SKM-1 (cell line): ENCODE results near the gene PSMA6.
"Not testable (repeated sequence)": the region's sequence is repeated elsewhere in the genome, so short reads cannot be mapped to it uniquely, and the experiment has no call there.

Experiments
- DNase-seq: peaks from one replicate; lab custom pipeline; 2025; ENCODE audit not compliant: unreplicated experiment; lab: John Stamatoyannopoulos, UW

Gene PSMA6

DNA sequence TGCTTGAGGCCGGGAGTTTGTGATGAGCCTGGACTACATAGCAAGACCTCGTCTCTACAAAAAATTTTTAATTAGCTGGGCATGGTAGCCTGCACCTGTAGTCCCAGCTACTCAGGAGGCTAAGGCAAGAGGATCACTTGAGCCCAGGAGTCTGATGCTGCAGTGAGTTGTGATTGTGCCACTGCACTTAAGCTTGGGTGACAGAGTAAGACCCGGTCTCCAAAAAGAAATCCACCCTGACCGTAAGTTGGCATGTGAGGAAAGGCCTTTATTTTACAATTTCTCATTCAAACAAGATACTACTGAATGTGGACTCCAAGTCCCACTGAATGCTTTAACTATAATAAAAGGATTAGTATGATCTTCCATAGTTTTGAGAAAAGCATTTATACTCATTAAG, 27.3 kb downstream of the PSMA6 start:
- DNase-seq = no peak

- no peak for DNase-seq
These were observed 28.3 kb downstream of the PSMA6 start for GRCh38 chr14:35320472-35320871.

DNA sequence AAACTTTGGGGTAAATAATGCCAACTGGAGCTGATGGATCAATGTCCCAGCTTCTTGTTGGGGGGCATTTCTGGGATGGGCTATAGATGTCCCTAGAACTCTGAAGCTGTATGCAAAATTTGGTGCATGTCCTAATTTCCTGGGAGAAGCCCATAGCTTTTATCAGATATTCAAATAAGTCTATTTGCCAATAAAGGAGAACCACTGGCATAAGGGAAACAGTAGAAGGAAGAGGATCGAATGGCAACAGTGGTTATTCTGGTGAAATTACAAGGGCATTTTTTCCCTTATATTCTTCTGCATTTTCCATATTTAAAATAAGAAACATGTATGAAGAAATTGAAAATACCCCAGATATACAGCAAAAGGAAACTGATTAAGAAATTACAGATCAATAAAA, 34.2 kb downstream of the PSMA6 start:
- DNase-seq = no peak

GRCh38 chr14:35331605-35332516, 39.7 kb downstream of the PSMA6 start:
- no peak for DNase-seq

- no peak for DNase-seq
These were observed 40.5 kb downstream of the PSMA6 start for GRCh38 chr14:35332517-35333263.

DNA sequence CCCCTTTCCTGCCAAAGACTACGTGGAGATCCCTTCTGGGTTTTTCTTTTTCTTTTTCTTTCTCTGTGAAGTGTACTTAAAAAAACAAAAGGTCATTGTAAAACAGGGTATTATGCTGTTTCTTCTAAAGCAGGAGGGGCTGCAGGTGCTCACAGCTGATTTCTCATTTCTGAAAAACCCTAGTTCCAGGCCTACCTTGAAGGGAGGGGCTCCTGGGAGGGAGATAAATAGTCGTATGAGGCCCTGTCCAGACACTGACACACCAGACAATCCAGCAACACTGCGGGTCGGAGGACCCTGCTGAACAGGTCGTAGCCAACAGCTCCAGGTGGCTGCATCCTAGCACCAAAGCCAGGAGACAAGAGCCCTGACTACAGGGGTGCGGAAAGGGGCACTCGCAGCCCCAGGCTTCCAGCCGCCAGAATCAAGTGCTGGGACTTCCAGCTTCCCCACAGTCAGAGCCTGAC, 41.1 kb downstream of the PSMA6 start:
- DNase-seq = no peak

- no peak for DNase-seq
These were observed 41.9 kb downstream of the PSMA6 start for GRCh38 chr14:35333797-35334743.

- no peak for DNase-seq
These were observed 43.4 kb downstream of the PSMA6 start for GRCh38 chr14:35335388-35336092.

DNA sequence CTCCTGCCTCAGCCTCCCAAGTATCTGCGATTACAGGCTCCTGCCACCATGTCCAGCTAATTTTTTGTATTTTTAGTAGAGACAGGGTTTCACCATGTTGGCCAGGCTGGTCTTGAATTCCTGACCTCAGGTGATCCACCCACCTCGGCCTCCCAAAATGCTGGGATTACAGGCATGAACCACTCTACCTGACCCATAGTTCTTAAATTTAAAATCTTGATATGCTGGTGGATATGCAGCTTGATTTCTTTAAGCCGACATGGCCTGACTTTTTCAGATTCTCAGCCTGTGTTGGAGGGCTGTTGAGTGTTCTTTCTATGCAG, 44.0 kb downstream of the PSMA6 start:
- DNase-seq = not testable (repeated sequence)

DNA sequence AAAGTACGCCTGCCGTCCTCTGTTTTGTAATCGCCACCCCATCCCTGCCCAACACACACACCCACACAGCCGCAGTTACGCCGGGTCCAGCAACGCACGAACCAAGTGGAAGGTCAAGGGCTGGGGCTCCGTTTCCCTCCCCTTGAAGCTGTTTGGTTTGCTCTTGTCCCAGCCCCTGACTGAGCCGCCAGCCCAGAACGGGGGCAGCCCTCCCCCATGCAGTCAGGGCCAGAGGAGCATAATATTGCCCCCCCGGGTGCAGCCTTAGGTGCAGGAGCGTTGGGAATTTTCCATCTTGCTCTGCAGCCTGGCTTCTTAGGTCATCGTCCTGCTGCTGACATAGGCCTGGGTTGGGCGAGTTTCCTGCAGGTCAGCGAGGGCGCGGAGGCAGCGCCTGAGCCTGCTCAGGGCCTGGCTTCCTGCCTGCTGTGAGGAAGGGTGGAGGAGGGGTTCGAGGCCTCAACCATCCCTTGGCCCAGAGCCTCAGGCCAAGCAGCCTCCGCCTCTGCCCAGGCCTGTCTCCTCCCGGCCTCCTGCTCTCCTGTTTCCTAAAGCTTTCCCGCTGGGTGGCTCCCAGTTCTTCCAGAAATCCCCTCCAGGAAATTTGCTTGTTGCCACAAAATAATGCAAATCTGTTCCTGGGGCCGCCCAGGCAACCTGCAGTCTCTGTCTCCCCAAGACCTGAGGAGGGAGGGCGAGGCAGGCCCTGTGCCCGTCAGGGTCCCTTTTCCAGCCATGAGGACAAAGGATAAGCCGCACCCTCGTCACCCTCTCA, 44.5 kb downstream of the PSMA6 start:
- no peak for DNase-seq

DNA sequence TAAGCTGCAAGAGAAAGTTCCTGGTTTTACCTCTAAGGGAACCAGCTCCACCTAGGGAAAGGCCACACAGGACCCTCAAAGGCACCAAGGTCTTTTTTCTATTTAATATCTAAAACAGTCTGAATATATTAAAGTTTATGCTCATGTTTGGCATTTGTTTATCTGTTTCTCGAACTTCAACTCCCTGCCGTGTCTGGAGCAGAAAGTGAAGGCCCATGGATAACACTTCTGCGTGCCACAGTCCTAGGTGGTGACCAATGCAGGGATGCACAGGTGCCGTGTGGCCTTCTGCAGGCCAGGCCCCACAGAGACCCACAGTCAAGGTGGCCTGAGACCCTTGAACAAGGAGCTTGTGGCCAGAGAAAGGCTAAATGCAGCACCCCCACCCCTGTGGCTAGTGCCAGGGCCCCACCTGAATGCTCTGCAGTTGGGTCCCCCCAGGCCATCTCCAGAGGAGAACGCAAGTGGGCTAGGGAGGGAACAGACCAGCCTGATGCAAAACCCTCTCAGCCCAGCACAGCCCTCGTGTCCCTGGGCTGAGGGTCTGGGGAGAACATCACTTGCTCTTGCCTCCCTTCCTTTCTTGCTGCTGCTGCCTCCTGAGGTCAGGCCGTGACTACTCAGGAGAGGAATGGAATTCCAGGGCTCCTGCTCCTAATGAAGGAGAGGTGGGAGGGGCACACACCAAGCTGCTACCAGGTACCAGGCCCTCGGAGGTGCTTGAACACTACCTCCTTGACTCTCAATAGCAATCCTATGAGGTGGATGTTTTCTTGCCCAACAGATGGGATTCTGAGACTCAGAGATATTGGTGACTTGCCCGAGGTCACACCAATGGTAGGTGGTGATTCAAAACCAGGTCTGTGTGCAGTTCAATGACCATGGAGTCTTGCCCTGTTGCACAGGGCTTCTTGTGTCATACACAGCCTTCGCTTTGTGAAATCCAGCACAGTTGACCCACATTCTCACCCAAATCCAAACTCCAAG, 45.4 kb downstream of the PSMA6 start:
- DNase-seq = no peak

DNA sequence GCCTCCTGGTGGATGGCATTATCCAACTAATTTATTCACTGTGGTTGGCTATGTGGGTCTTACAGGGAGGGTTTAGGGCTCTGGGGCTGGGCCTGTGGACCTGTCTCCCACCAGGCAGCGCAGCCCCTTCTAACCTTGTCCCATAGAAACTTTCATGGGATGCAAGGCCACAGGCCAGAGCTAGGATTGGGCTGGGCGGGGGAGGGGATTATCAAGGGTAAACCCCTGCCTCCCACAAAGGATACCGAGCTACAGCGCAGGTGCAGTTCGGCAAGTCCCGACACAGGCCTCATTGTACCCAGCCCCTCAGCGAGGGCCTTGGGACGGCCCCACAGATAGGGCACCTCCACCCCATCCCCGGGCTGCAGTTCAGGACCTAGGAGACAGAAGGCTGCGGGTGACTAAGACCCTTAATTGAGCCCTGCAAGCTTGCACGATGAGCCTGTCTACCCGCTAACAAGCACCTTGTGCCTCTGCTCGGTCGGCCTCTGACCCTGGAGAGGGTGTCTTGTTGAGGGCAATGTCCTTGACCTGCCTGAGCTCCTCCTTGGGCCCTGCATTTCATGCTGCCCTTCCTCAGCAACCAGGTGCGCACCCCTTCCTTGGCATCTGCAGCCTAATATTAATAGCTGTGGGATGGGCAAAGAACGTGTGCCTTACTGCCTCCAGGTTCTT, 46.7 kb downstream of the PSMA6 start:
- no peak for DNase-seq

- DNase-seq = no peak
These were observed 47.7 kb downstream of the PSMA6 start for GRCh38 chr14:35339761-35340406.

DNA sequence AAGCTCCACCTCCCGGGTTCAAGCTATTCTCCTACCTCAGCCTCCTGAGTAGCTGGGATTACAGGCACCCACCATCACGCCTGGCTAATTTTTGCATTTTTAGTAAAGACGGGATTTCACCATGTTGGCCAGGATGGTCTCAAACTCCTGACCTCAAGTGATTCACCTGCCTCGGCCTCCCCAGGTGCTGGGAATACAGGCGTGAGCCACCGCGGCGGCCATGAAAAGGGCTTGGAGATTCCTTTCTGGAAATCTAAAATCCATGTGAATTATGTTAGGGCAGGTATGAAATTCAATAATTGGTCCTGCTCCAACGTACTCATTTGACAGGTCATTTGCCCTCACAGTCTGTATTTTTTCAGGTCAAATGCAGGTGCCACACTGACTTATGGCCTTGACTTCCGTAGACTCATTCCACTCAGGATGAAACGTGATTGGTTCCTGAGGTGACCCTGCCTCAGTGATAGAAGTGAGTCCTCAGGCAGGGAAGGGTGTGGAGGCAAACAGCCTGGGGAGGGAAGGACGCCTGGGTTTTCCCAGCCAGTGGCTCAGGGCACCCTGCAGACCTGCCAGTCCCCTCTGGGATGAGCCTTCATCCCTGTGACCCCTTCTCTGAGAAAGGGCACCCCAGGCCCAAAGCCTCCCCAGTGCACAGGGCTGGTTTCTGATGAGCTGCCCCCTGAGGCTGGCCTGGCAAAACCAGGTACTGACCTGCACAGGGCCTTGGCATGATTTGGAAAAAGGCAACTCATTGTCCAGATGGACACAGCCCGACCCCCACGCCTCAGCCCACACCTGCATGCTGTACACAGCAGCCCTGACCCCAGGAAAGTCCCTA, 48.7 kb downstream of the PSMA6 start:
- DNase-seq = no peak

DNA sequence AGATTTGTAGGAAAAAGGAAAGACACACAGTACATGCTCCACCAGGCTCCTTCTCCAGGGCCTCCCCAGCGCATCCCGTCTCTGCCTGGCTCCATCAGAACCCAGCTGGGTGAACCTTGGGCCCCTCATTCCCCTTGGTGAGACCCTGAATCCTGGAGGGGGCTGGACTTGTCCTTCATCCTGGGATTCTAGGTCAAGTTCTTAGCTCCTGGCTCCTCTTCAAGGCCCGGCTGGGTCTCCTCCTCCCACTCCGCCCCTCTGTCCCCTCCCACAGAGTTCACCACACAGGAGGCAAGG, 49.2 kb downstream of the PSMA6 start:
- no peak for DNase-seq

- DNase-seq = no peak
These were observed 49.7 kb downstream of the PSMA6 start for GRCh38 chr14:35341751-35342488.
